ENCODE measurements around the gene SWAP70. TPM values are rescaled to one million over a fixed set of nuclear protein-coding genes. Genes with fewer than 3 reads are reported as not detected.

Gene SWAP70
- polyA plus RNA-seq, 2 donors = 7.4 TPM

DNA sequence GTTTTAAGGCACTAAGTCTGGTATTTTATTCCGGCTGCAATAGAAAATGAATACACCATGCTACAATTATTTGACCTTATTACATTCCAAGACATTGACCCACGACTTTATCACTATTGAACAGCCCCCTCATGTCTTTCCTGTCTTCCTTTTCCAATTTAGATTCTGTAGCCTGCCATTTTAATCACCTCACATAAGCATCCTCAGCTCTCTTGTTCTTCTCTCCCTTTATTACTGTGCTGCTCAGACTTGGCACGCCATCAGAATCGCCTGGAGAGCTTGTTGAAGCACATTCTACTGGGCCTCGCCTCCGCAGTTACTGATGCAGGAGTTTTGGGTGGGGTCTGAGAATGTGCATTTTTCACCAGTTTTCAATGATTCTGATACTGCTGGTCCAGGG is 38.7 kb upstream of the SWAP70 start:
- Histone ChIP-seq H3K27me3 (ENCODE audit: control insufficient read depth in 1 of 2, insufficient read depth in 2 of 2, low read length in 2 of 2) (no peaks in the 10 kb centered on the region), H3K4me1 (ENCODE audit: control insufficient read depth in 2 of 2, insufficient read depth in 2 of 2, low read length in 1 of 2) (no peaks in the 10 kb centered on the region), H3K9me3 (ENCODE audit: control insufficient read depth in 2 of 2, insufficient read depth in 1 of 2, low read depth in 1 of 2, low read length in 1 of 2) (no peaks in the 10 kb centered on the region), H3K36me3 (ENCODE audit: control insufficient read depth in 2 of 2, insufficient read depth in 2 of 2, low read length in 1 of 2) (no peaks in the 10 kb centered on the region), H3K4me3 (ENCODE audit: low read depth in 1 of 2, low read length in 2 of 2) (no peak overlapping the region), H3K27ac (ENCODE audit: low read depth in 2 of 2, low read length in 1 of 2) (no peak overlapping the region)
- 54 to 57% methylated on average over 6 of the region's 6 CpGs for WGBS, 2 donors

DNA sequence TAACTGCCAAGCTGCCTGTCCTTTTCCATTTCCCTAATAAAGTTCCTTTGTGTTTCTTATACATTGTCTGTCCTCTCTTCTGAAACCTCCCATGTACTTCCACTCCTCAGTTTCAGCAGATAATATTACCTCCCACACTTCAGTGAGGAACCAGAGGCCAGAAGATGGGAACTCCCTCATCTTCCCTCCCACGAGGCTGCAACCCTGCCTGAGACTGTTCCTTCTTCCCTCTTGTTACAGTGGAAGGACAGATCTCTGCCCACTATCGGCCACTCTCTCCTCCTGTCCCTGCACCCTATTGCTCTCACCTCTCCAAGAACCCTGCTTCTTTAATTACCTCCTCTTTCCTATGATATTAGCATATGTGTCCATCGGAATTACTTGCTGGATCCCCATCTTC is 38.1 kb upstream of the SWAP70 start:
- 63 to 66% methylated on average over 3 of the region's 3 CpGs for WGBS, 2 donors
- Histone ChIP-seq H3K36me3 (ENCODE audit: control insufficient read depth in 2 of 2, insufficient read depth in 2 of 2, low read length in 1 of 2) (no peaks in the 10 kb centered on the region), H3K4me1 (ENCODE audit: control insufficient read depth in 2 of 2, insufficient read depth in 2 of 2, low read length in 1 of 2) (no peaks in the 10 kb centered on the region), H3K9me3 (ENCODE audit: control insufficient read depth in 2 of 2, insufficient read depth in 1 of 2, low read depth in 1 of 2, low read length in 1 of 2) (no peaks in the 10 kb centered on the region), H3K4me3 (ENCODE audit: low read depth in 1 of 2, low read length in 2 of 2) (no peak overlapping the region), H3K27ac (ENCODE audit: low read depth in 2 of 2, low read length in 1 of 2) (no peak overlapping the region), H3K27me3 (ENCODE audit: control insufficient read depth in 1 of 2, insufficient read depth in 2 of 2, low read length in 2 of 2) (no peaks in the 10 kb centered on the region)

DNA sequence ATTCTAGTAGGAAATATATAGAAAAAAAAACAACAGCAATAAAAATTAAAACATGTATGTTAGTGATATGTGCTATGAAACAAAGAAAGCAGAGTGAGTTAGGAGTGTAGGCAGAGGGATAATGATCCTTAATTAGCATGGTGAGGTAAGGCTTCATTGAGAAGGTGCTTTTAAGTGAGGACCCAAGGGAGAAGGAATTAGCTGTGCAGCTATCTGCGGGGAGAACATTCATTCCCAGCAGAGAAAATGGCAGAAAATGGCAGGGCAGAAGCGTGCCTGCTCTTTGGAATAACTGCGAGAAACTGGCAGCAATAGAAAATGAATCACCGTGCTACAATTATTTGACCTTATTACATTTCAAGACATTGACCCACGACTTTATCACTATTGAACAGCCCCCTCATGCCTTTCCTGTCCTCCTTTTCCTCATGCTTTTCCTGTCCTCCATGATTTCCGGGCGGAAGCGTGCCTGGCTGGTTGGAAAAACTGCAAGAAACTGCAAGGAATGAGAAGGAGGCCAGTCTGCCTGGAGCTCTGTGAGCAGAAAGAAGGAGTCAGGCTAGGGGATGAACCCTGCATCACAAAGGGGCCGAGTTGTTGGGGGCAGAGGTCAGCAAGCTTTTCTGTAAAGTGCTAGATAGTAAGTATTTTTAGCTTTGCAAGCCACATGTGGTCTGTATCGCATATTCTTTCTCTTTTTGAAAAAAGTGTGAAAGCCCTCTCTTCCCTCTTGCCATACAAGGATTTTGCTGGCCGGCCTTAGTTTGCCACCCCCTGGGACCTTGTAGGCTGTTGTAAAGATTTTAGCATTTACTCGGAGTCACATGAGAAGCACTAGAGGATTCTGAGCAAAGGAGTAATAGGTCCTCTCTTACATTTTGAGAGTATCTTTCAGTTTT is 37.1 kb upstream of the SWAP70 start:
- Histone ChIP-seq H3K9me3 (ENCODE audit: control insufficient read depth in 2 of 2, insufficient read depth in 1 of 2, low read depth in 1 of 2, low read length in 1 of 2) (no peaks in the 10 kb centered on the region), H3K27ac (ENCODE audit: low read depth in 2 of 2, low read length in 1 of 2) (no peak overlapping the region), H3K36me3 (ENCODE audit: control insufficient read depth in 2 of 2, insufficient read depth in 2 of 2, low read length in 1 of 2) (no peaks in the 10 kb centered on the region), H3K27me3 (ENCODE audit: control insufficient read depth in 1 of 2, insufficient read depth in 2 of 2, low read length in 2 of 2) (no peaks in the 10 kb centered on the region), H3K4me3 (ENCODE audit: low read depth in 1 of 2, low read length in 2 of 2) (no peak overlapping the region), H3K4me1 (ENCODE audit: control insufficient read depth in 2 of 2, insufficient read depth in 2 of 2, low read length in 1 of 2) (no peaks in the 10 kb centered on the region)
- WGBS, 2 donors = 74 to 76% methylated on average over 12 of the region's 12 CpGs

DNA sequence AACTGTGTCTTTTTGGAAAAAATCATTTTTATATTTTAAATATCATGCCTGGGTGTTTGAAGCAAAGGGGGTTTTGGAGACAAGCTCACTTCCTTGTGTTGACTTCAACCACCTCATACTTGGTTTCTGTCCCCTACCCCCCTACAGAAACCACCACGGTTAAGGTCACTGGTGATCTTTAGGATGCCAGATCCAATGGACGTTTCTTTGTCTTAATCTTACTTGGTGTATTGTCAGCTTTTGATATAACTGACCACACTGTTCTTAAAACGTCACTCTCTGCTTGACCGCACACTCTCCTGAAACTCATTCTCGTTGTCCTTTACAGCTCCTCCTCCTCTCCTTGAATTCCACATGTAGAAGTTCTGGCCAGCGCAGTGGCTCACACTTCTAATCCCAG is 34.8 kb upstream of the SWAP70 start:
- no peak overlapping the region for H3K27ac ChIP-seq (ENCODE audit: low read depth in 2 of 2, low read length in 1 of 2)
- no peaks in the 10 kb centered on the region for H3K4me1 ChIP-seq (ENCODE audit: control insufficient read depth in 2 of 2, insufficient read depth in 2 of 2, low read length in 1 of 2)
- H3K4me3 ChIP-seq (ENCODE audit: low read depth in 1 of 2, low read length in 2 of 2) = no peak overlapping the region
- 91 to 92% methylated on average over 6 of the region's 6 CpGs for WGBS, 2 donors
- H3K9me3 ChIP-seq (ENCODE audit: control insufficient read depth in 2 of 2, insufficient read depth in 1 of 2, low read depth in 1 of 2, low read length in 1 of 2) = no peaks in the 10 kb centered on the region
- H3K36me3 ChIP-seq (ENCODE audit: control insufficient read depth in 2 of 2, insufficient read depth in 2 of 2, low read length in 1 of 2) = no peaks in the 10 kb centered on the region
- no peaks in the 10 kb centered on the region for H3K27me3 ChIP-seq (ENCODE audit: control insufficient read depth in 1 of 2, insufficient read depth in 2 of 2, low read length in 2 of 2)

DNA sequence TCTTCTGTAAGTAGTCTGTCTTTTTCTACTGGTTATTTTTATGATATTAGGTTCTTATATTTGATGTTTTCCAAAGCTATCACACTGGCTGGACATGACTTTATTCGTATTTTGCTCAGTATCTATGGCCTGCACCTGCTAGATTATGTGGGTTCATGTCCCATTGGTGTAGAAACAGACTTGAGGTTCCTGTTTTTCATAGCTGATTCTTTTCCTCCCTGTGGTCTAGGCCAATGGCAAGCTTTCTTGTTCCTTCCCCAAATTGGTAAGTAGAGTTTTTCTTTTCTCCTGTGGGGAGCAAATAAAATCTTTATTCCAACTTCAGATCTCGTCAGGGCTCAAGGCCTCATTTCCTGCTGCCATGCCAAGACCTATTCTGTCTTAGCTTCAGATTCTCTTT is 30.2 kb upstream of the SWAP70 start:
- Histone ChIP-seq H3K27ac (ENCODE audit: low read depth in 2 of 2, low read length in 1 of 2) (no peak overlapping the region), H3K4me3 (ENCODE audit: low read depth in 1 of 2, low read length in 2 of 2) (no peak overlapping the region), H3K4me1 (ENCODE audit: control insufficient read depth in 2 of 2, insufficient read depth in 2 of 2, low read length in 1 of 2) (no peaks in the 10 kb centered on the region), H3K27me3 (ENCODE audit: control insufficient read depth in 1 of 2, insufficient read depth in 2 of 2, low read length in 2 of 2) (no peaks in the 10 kb centered on the region), H3K9me3 (ENCODE audit: control insufficient read depth in 2 of 2, insufficient read depth in 1 of 2, low read depth in 1 of 2, low read length in 1 of 2) (no peaks in the 10 kb centered on the region), H3K36me3 (ENCODE audit: control insufficient read depth in 2 of 2, insufficient read depth in 2 of 2, low read length in 1 of 2) (no peaks in the 10 kb centered on the region)
- WGBS, 2 donors = 74 to 76% methylated on average over 2 of the region's 2 CpGs

DNA sequence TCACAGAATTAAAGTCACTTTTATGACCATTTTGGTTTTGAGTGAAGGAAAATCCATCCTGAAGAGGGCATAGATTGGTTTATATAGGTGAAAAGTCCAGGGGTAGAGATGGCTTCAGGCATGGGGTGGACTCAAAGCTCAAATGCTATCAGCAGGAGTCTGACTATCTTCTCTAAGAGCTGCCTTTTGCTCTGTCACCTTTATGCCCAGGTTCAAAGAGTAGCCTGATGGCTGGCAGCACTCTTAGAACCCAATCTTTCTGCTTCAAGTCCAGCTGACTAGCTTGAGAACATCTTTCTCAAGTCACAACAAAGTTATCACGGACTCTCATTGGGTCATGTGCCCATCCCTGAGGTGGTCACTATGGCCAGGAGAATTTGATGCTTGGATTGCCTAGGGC is 27.2 kb upstream of the SWAP70 start:
- H3K4me3 ChIP-seq (ENCODE audit: low read depth in 1 of 2, low read length in 2 of 2) = no peak overlapping the region
- H3K4me1 ChIP-seq (ENCODE audit: control insufficient read depth in 2 of 2, insufficient read depth in 2 of 2, low read length in 1 of 2) = peaks cover 0 to 2% of the 10 kb centered on the region in 2 donors
- no peak overlapping the region for H3K27ac ChIP-seq (ENCODE audit: low read depth in 2 of 2, low read length in 1 of 2)
- 82 to 96% methylated on average over 1 of the region's 1 CpG for WGBS, 2 donors
- H3K9me3 ChIP-seq (ENCODE audit: control insufficient read depth in 2 of 2, insufficient read depth in 1 of 2, low read depth in 1 of 2, low read length in 1 of 2) = no peaks in the 10 kb centered on the region
- no peaks in the 10 kb centered on the region for H3K36me3 ChIP-seq (ENCODE audit: control insufficient read depth in 2 of 2, insufficient read depth in 2 of 2, low read length in 1 of 2)
- H3K27me3 ChIP-seq (ENCODE audit: control insufficient read depth in 1 of 2, insufficient read depth in 2 of 2, low read length in 2 of 2) = no peaks in the 10 kb centered on the region

DNA sequence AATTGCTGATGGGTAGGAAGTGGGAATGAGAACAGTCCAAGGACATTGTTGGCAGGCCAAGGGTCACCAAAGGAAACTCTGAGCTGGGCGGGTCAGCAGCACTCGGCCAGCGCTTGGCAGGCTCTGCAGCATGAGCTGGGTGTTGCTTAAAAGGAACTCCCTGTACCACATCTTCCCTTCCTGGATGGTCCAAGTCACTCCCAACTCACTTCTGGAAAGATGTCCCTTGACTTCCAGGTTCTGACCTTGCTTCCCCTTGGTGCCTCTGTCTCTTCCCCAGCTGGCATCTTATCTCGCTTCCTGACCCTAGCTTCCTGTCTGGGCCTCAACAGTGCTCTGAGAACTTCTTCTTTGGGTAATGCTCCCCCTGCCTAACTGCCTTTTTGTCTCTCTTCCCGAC is 24.8 kb upstream of the SWAP70 start:
- H3K27ac ChIP-seq (ENCODE audit: low read depth in 2 of 2, low read length in 1 of 2) = no peak overlapping the region
- peaks cover 0 to 2% of the 10 kb centered on the region in 2 donors for H3K4me1 ChIP-seq (ENCODE audit: control insufficient read depth in 2 of 2, insufficient read depth in 2 of 2, low read length in 1 of 2)
- H3K27me3 ChIP-seq (ENCODE audit: control insufficient read depth in 1 of 2, insufficient read depth in 2 of 2, low read length in 2 of 2) = no peaks in the 10 kb centered on the region

DNA sequence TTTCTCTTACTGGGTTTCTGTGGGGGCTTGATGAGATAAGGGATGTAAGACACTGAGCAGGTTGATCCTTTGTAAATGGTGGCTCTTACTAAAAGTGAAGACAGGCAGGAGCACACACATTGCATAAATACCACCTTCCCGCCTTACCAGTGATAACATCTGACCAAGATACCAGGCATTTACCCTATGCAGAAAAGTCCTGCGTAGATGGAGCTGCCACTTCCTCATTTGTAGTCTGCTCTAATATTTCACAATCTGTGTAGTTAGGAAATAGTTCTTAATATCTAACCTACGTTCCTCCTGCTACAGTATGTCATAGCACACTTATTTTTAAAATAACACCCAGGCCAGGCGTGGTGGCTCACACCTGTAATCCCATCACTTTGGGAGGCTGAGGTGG is 23.9 kb upstream of the SWAP70 start:
- 84 to 86% methylated on average over 4 of the region's 4 CpGs for WGBS, 2 donors
- H3K9me3 ChIP-seq (ENCODE audit: control insufficient read depth in 2 of 2, insufficient read depth in 1 of 2, low read depth in 1 of 2, low read length in 1 of 2) = no peaks in the 10 kb centered on the region
- H3K4me3 ChIP-seq (ENCODE audit: low read depth in 1 of 2, low read length in 2 of 2) = no peak overlapping the region
- H3K36me3 ChIP-seq (ENCODE audit: control insufficient read depth in 2 of 2, insufficient read depth in 2 of 2, low read length in 1 of 2) = no peaks in the 10 kb centered on the region
- H3K27ac ChIP-seq (ENCODE audit: low read depth in 2 of 2, low read length in 1 of 2) = no peak overlapping the region
- H3K4me1 ChIP-seq (ENCODE audit: control insufficient read depth in 2 of 2, insufficient read depth in 2 of 2, low read length in 1 of 2) = peaks cover 0 to 2% of the 10 kb centered on the region in 2 donors
- H3K27me3 ChIP-seq (ENCODE audit: control insufficient read depth in 1 of 2, insufficient read depth in 2 of 2, low read length in 2 of 2) = no peaks in the 10 kb centered on the region

More for the DNA sequence above, 24.8 kb upstream of the SWAP70 start:
- Histone ChIP-seq H3K9me3 (ENCODE audit: control insufficient read depth in 2 of 2, insufficient read depth in 1 of 2, low read depth in 1 of 2, low read length in 1 of 2) (no peaks in the 10 kb centered on the region), H3K4me3 (ENCODE audit: low read depth in 1 of 2, low read length in 2 of 2) (no peak overlapping the region), H3K36me3 (ENCODE audit: control insufficient read depth in 2 of 2, insufficient read depth in 2 of 2, low read length in 1 of 2) (no peaks in the 10 kb centered on the region)
- 68 to 75% methylated on average over 5 of the region's 5 CpGs for WGBS, 2 donors

DNA sequence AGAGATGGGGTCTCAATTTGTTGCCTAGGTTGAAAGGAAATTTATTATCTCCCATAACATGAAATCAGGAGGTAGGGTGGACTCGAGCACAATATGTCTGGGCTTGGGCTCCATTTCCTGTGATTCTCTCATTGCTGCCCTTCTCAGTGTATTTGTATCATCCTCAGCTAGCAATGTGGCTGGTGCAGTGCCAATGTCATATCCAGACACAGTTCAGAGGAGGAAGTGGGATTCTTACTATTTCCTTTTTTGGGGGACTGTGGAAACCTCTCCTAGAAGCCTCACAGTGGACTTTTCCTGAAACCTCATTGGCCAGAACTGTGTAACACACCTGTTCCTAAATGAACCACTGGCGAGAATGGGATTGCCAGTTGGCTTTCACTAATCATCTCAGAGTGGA is 21.0 kb upstream of the SWAP70 start:
- H3K4me1 ChIP-seq (ENCODE audit: control insufficient read depth in 2 of 2, insufficient read depth in 2 of 2, low read length in 1 of 2) = peaks cover 0 to 2% of the 10 kb centered on the region in 2 donors
- H3K9me3 ChIP-seq (ENCODE audit: control insufficient read depth in 2 of 2, insufficient read depth in 1 of 2, low read depth in 1 of 2, low read length in 1 of 2) = peaks cover 0 to 4% of the 10 kb centered on the region in 2 donors
- H3K36me3 ChIP-seq (ENCODE audit: control insufficient read depth in 2 of 2, insufficient read depth in 2 of 2, low read length in 1 of 2) = no peaks in the 10 kb centered on the region
- no peak overlapping the region for H3K27ac ChIP-seq (ENCODE audit: low read depth in 2 of 2, low read length in 1 of 2)
- H3K27me3 ChIP-seq (ENCODE audit: control insufficient read depth in 1 of 2, insufficient read depth in 2 of 2, low read length in 2 of 2) = no peaks in the 10 kb centered on the region
- no peak overlapping the region for H3K4me3 ChIP-seq (ENCODE audit: low read depth in 1 of 2, low read length in 2 of 2)
- WGBS, 2 donors = 75 to 76% methylated on average over 2 of the region's 2 CpGs

DNA sequence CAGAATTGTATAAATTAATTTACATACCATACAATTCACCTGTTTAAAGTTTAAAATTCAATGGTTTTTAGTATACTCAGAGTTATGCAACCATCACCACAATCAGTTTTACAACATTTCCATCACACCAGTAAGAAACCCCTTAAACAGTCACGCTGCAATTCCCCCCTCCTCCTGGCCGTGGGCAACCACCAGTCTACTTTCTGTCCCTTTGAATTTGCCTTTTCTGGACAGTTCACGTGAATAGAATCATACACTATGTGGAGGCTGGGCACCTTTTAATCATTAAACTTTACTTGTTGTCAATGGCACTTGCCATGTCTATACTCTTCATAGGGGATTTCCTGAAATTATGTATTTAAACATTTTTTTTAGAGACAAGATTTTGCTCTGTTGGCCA is 20.1 kb upstream of the SWAP70 start:
- Histone ChIP-seq H3K27ac (ENCODE audit: low read depth in 2 of 2, low read length in 1 of 2) (no peak overlapping the region), H3K4me1 (ENCODE audit: control insufficient read depth in 2 of 2, insufficient read depth in 2 of 2, low read length in 1 of 2) (peaks cover 0 to 2% of the 10 kb centered on the region in 2 donors), H3K4me3 (ENCODE audit: low read depth in 1 of 2, low read length in 2 of 2) (no peak overlapping the region), H3K27me3 (ENCODE audit: control insufficient read depth in 1 of 2, insufficient read depth in 2 of 2, low read length in 2 of 2) (no peaks in the 10 kb centered on the region), H3K36me3 (ENCODE audit: control insufficient read depth in 2 of 2, insufficient read depth in 2 of 2, low read length in 1 of 2) (no peaks in the 10 kb centered on the region), H3K9me3 (ENCODE audit: control insufficient read depth in 2 of 2, insufficient read depth in 1 of 2, low read depth in 1 of 2, low read length in 1 of 2) (peaks cover 0 to 4% of the 10 kb centered on the region in 2 donors)
- WGBS, 2 donors = 61 to 69% methylated on average over 3 of the region's 3 CpGs

All from esophagus (tissue), 2 donors.